Lung (tissue), 12 donors: ENCODE data around the gene ZBTB6. TPM values are rescaled to one million over a fixed set of nuclear protein-coding genes. Genes with fewer than 3 reads are reported as not detected.

Experiments
- ATAC-seq: fragments of 200-7000 bp; cut with Tn5 transposase; one replicate; pipeline ENCODE4 v1.9.1; 2020; ENCODE audit warnings: moderate number of reproducible peaks; ENCODE audit not compliant: insufficient read depth, low FRiP score
- DNase-seq, 3 donors: peaks; one replicate each; pipeline ENCODE4 v3.0.0-alpha.2; 2013 to 2017
- H3K27ac ChIP-seq, 2 donors: one replicate each; pipeline ENCODE4 v1.5.1; 2013; ENCODE audit warnings: mild to moderate bottlenecking in 2 of 2, moderate library complexity in 2 of 2, control low read depth in 1 of 2, inconsistent platforms in 1 of 2, low read depth in 1 of 2, low read length in 1 of 2
- H3K27me3 ChIP-seq, 3 donors: one replicate each; pipeline ENCODE4 v1.5.1; 2013; ENCODE audit warnings: low read length in 2 of 3; ENCODE audit not compliant: control insufficient read depth in 3 of 3, insufficient read depth in 3 of 3
- H3K36me3 ChIP-seq, 4 donors: one replicate each; pipeline ENCODE4 v1.5.1; 2013; ENCODE audit warnings: low read length in 4 of 4, mild to moderate bottlenecking in 1 of 4, moderate library complexity in 1 of 4; ENCODE audit not compliant: control insufficient read depth in 4 of 4, insufficient read depth in 4 of 4
- H3K4me1 ChIP-seq, 5 donors: one replicate each; pipeline ENCODE4 v1.5.1; 2013; ENCODE audit warnings: low read length in 5 of 5, mild to moderate bottlenecking in 2 of 5, moderate library complexity in 1 of 5; ENCODE audit not compliant: control insufficient read depth in 5 of 5, insufficient read depth in 5 of 5
- H3K4me3 ChIP-seq: one replicate; pipeline ENCODE4 v1.5.1; 2013; ENCODE audit warnings: mild to moderate bottlenecking, control low read depth, moderate library complexity
- H3K9ac ChIP-seq, 2 donors: one replicate each; pipeline ENCODE4 v1.5.1; 2013; ENCODE audit warnings: low read length in 2 of 2, control low read depth in 1 of 2; ENCODE audit not compliant: insufficient read depth in 1 of 2
- H3K9me3 ChIP-seq, 4 donors: one replicate each; pipeline ENCODE4 v1.5.1; 2013; ENCODE audit warnings: low read length in 3 of 4, mild to moderate bottlenecking in 1 of 4, moderate library complexity in 1 of 4; ENCODE audit not compliant: control insufficient read depth in 4 of 4, insufficient read depth in 3 of 4
- CTCF ChIP-seq: IDR thresholded peaks from 2 replicates; pipeline ENCODE4 v1.5.1; 2012; ENCODE audit warnings: mild to moderate bottlenecking; ENCODE audit errors: control extremely low read depth, extremely low read depth
- WGBS, 2 donors: extraction: QIAGEN DNeasy Blood & Tissue Kit; methylation state at CpG; one replicate each; pipeline ENCODE4 v1.1.7; 2013; 5-methylcytosine and 5-hydroxymethylcytosine counted together
- polyA plus RNA-seq, 2 donors: library from polyadenylated mRNA; stranded (reverse); fragments of 200-250 nt; gene quantifications; one replicate each; pipeline ENCODE4 v1.2.1, GENCODE V29; 2013
- total RNA-seq, 2 donors: library from RNA; depleted of rRNA in 1 of 2; stranded (reverse); fragments of >200 nt in 1 of 2; gene quantifications; one replicate each; pipeline ENCODE4 v1.2.1, GENCODE V29; 2014 to 2021
- donor health status: control.
- donor health status: control.
- donor health status: Bipolar disorder and iron deficiency.
- donor health status: healthy.
- donor health status: DM: yes; HTN: yes; CAD: no.

ZBTB6 gene
- total and polyA plus RNA-seq, 4 donors, result 2.5 to 16.6 (median 6.1) TPM

GRCh38 chr9:122904823-122905710 is 8.1 kb downstream of the ZBTB6 start, which contains the start of gene RC3H2:
RC3H2 (minus strand) TSS chr9:122905359; CDS start chr9:122897509, 7,850 bp downstream.
- no peak for TF ChIP-seq CTCF

DNA sequence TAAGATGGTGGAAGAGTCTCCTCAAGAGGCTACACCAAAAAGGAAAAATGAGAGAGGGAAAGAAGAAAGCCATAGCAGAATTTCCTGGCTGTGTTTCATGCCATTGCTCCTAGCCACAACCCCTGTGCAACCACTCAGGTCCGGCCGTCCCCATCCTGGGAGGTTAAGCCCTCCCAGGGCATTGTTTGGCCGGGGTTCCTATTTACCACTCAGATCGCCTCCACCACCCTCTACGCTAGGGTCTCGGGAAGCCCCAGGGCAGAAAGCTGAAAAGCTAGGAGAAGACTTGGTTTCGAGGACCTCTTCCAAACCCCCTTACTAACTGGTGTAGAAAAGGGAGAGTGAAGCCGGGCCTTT is 8.7 kb downstream of the ZBTB6 start:
- ATAC-seq, result peak; percentile 28

More at GRCh38 chr9:122904823-122905710, 8.1 kb downstream of the ZBTB6 start, which contains the start of gene RC3H2:
- H3K4me3 ChIP-seq, result peak within 1 kb of the TSS; percentile 80
- ATAC-seq (peak; percentile 94), DNase-seq (peak; percentile 100)
- 0 to 1% methylated on average over 46 to 77 of the region's 77 CpGs for WGBS, 2 donors
- no peaks in the 10 kb centered on the region for H3K36me3 ChIP-seq
- H3K4me1 ChIP-seq, result peaks cover 0 to 17% (median 0%) of the 10 kb centered on the region in 5 donors
- H3K9me3 ChIP-seq, result no peaks in the 10 kb centered on the region
- H3K27me3 ChIP-seq, result no peaks in the 10 kb centered on the region
- H3K9ac ChIP-seq, result peak within 1 kb of the TSS; percentile 42 to 81
- H3K27ac ChIP-seq, result peak within 1 kb of the TSS; percentile 90 to 91

DNA sequence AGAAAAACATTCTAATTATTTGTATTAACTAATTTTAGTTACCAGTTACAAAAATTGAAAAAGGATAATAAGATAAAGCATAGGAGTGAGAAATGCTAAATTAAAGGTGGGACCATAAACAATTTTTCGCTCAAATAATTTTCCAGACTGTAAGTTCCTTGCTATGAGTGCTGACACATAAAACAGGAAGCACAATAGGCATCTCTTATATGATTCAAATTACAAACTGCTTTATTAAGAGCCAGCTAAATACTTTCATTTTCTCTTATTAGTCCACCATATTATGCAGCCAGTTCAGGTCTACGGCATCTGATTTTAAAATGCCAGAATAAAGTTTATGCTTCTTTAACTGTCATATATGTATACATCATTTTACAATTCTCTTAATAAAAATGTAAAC is 12.3 kb downstream of the ZBTB6 start:
- Histone ChIP-seq H3K36me3 (peaks cover 0 to 4% (median 1%) of the 10 kb centered on the region in 4 donors), H3K27me3 (no peaks in the 10 kb centered on the region), H3K4me3 (no peak overlapping the region), H3K9me3 (no peaks in the 10 kb centered on the region), H3K4me1 (peaks cover 0 to 17% (median 0%) of the 10 kb centered on the region in 5 donors), H3K9ac (no peak overlapping the region), H3K27ac (no peak overlapping the region)
- no peak for TF ChIP-seq CTCF
- peak in 1 of 3 donors; percentile 5 for DNase-seq
- no peak for ATAC-seq
- 18 to 37% methylated on average over 2 of the region's 2 CpGs for WGBS, 2 donors

More for the DNA sequence above, 8.7 kb downstream of the ZBTB6 start:
- Histone ChIP-seq H3K4me3 (peak overlapping the region; percentile 80), H3K36me3 (no peaks in the 10 kb centered on the region), H3K9ac (peak overlapping the region; percentile 35 to 81), H3K4me1 (peaks cover 0 to 17% (median 0%) of the 10 kb centered on the region in 5 donors), H3K27ac (peak overlapping the region; percentile 90 to 91), H3K9me3 (no peaks in the 10 kb centered on the region), H3K27me3 (no peaks in the 10 kb centered on the region)
- WGBS, 2 donors, result 1% methylated on average over 8 of the region's 8 CpGs
- TF ChIP-seq CTCF, result no peak
- peak in 2 of 3 donors; percentile 38 to 56 for DNase-seq
